Posterior vena cava (tissue), 2 donors: ENCODE results near the gene RRP8. TPM values are rescaled to one million over a fixed set of nuclear protein-coding genes. Genes with fewer than 3 reads are reported as not detected.

Experiments
- DNase-seq: peaks from one replicate; pipeline ENCODE4 v3.0.0-alpha.2; 2020; ENCODE audit warnings: low spot score
- intact Hi-C, 2 donors: fragments of 100-400 bp; cut with DNase I; formaldehyde crosslinking; loops; one replicate each; pipeline versions ENCODE4 v1.14.1 to v1.14.2; 2022 to 2023
- total RNA-seq, 2 donors: library from RNA; stranded (reverse); fragmentation: NEBNext Ultra II Directional; extraction: Animal tissue kit (Norgen Biotek cat#: 25700); gene quantifications; one replicate each; pipeline ENCODE4 v1.2.1, GENCODE V29; 2021
- donor health status: DM: yes; HTN: yes; CAD: no.
- donor health status: DM: yes; HTN: yes; CAD: no.

Gene RRP8
- total RNA-seq, 2 donors from 2014 or later: 16.6 to 17.6 TPM

DNA sequence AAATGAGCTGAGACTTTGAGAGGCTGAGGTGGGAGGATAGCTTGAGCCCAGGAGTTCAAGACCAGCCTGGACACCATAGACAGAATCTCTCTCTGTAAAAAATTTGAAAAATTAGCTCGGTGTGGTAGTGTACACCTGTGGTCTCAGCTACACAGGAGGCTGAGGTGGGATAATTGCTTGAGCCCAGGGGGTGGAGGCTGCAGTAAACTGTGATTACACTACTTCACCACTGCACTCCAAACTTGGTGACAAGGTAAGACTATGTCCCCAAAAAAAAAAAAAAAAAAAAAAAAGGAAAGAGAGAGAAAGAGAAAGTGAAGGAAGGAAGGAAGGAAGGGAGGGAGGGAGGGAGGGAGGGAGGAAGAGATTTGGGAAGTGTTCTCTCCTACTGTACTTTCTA, 25.3 kb downstream of the RRP8 start:
- DNase-seq: no peak
- intact Hi-C loops: no loop called here

DNA sequence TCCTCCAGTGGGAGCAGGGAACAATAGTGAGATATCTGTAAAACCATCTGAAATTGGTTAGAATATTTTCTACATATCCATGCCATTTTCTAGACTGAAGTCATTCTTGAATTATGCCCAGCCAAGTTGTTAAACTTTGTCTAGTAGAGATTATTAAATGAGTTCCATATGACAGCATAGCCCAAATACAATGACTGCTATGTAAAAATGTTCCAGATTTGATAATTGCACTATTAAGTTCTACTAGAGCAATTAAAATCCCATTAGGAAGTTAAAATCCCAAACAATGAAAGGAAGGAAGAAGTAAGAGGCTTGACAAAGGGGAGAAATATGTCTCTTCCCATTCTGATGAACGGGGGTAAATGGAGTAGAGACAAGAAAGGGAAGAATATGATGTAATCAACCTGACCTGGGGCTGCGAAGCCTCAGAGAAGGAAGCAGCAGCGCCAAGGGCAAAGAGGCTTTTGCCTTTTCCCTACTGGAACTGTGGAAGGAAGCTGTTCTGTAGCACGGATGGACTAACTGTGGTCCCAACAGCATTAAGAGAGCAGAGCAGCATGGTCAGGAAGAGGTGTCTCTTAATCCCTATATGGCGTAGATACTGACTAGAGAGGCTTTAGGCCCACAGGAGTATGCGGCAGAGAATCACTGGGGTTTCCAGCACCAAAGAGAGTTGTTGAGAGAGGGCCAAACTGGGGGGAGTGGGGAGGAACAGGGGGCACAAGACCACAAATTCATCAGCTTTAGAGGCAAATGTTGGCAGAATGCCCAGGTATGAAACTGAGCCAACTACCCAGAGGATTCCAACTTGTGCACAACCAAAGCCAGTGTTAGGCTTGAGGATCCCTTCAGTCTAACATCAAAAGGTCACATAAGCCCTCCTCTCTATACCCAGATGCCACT, 26.7 kb downstream of the RRP8 start:
- DNase-seq: no peak

GRCh38 chr11:6574816-6575715, 28.4 kb downstream of the RRP8 start:
- DNase-seq: no peak
- intact Hi-C loops: loop anchor here in 1 of 2 donors (5.0 kb wide), 1 partner anchor 38 kb away; no protein-coding TSS in a partner anchor

More for the DNA sequence above, 26.7 kb downstream of the RRP8 start:
- intact Hi-C loops: no loop called here

- DNase-seq: no peak
- intact Hi-C loops: loop anchor here in 1 of 2 donors (5.0 kb wide), 1 partner anchor 35 kb away; no protein-coding TSS in a partner anchor
Measured at GRCh38 chr11:6572215-6572614, 31.2 kb downstream of the RRP8 start.

- intact Hi-C loops: loop anchor here in 1 of 2 donors (5.0 kb wide), 1 partner anchor 34 kb away; no protein-coding TSS in a partner anchor
- no peak for DNase-seq
Measured at GRCh38 chr11:6571434-6572008, 31.9 kb downstream of the RRP8 start.

DNA sequence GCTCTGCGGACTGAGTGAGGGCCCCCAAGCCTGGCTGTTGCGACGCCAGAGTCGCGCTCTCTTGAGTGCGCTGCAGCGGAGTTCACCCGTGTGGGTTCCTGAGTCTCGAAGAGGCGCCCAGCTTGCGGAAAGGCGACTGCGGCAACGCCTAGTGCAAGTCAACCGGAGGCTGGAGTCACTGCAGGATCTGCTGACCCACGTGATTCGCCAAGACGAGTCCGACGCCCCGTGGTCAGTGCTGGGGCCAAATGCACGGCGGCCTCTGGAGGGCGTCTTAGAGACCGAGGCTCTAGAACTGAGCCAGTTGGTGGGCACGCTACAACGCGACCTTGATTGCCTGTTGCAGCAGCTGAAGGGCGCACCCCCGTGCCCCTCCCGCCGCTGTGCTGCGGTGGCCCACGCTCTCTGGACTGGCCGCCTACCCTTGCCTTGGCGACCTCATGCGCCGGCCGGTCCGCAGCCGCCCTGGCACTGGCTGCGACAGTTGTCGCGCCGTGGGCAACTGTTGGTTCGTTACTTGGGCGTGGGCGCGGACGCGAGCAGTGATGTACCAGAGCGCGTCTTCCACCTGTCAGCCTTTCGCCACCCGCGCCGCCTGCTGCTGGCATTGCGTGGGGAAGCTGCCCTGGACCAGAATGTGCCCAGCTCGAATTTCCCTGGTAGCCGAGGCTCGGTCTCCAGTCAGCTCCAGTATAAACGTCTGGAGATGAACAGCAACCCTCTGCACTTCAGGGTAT, 32.6 kb downstream of the RRP8 start:
- no peak for DNase-seq
- intact Hi-C loops: loop anchor here in 1 of 2 donors (5.0 kb wide), 1 partner anchor 34 kb away; no protein-coding TSS in a partner anchor

DNA sequence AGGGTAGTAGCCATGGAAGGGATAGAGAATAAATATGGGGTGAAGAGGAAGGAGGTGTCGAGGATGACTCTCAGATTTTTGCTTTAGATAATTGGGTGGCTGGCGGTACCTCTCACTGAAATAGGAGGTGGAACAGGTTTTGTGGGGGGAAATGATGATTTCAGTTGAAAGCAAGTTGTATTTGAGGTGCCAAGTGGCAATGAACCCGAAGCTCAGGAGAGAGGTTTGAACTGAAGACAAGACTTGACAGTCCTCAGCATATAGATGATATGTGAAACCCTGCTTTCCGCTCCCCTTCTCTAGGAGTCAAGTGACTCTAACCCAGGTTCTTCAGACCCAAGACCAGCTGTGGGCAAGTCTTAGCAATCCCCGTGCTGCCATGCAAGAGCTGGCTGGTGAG, 33.7 kb downstream of the RRP8 start:
- no peak for DNase-seq

GRCh38 chr11:6568191-6568918, 35.1 kb downstream of the RRP8 start:
- peak; percentile 76 for DNase-seq

More for the DNA sequence above, 33.7 kb downstream of the RRP8 start:
- intact Hi-C loops: loop anchor here in 1 of 2 donors (5.0 kb wide), 1 partner anchor 32 kb away; no protein-coding TSS in a partner anchor

DNA sequence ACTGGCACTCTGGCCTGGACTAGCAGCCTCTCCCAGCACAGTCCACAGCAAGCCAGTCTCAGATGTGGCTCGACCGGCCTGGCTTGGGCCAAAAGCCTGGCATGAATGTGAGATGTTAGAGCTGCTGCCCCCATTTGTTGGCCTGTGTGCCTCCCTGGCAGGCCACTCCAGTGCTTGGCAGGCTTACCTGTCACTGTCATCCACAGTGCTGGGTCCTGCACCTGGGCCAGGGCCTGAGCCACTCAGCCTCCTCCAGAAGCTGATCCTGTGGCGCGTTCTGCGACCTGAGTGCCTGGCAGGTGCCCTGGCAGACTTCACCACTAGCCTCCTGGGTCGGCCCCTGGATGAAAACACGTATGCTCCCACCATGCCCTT, 36.1 kb downstream of the RRP8 start:
- intact Hi-C loops: no loop called here
- DNase-seq: peak; percentile 75

More at GRCh38 chr11:6568191-6568918, 35.1 kb downstream of the RRP8 start:
- intact Hi-C loops: no loop called here

DNA sequence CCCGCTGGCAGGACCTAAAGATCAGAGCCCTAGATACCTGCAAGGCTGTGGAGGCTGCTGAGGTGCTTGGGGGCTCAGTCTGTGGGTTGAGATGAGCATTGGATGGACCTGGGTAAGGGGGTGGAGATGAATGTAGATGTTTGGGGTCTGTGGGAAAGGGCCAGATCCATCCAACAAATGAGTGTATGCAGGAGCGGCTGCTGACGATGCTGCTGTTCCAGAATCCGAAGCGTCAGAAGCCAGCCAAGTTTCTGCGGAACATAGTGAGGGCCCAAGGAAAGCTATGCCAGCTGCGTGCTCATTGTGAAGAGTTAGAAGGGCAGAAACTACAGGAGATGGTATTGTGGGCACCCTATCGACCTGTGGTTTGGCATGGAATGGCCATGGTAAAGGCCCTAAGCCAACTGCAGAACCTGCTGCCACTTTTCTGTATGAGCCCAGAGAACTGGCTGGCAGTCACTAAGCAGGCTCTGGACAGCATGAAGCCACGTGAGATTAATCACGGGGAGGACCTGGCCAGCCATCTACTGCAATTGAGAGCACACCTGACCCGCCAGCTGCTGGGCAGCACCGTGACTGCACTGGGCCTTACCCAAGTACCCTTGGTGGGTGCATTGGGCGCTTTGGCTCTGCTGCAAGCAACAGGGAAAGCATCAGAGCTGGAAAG, 36.6 kb downstream of the RRP8 start:
- no peak for DNase-seq
- intact Hi-C loops: no loop called here

GRCh38 chr11:6565988-6566703, 37.3 kb downstream of the RRP8 start:
- intact Hi-C loops: no loop called here
- DNase-seq: no peak

DNA sequence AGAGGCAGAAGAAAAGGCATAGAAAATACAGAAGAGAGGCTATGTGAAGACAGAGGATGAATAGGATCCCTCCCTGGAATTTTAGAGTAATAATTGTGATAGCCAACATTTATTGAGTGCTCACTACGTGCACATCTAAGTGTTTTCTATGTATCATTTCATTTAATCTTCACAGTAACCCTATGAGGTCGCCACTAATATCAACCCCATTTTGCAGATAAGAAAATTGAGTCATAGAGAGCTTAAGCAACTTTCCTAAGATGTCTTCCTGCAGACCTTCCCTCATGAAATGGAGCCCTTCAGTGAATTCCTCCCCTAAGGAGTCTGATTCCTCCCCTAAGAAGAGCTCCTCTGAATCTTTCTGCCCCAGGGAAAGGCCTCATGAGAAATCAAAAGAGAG, 38.1 kb downstream of the RRP8 start:
- no peak for DNase-seq
- intact Hi-C loops: no loop called here

GRCh38 chr11:6563667-6564066, 39.7 kb downstream of the RRP8 start:
- peak; percentile 75 for DNase-seq

GRCh38 chr11:6563121-6563619, 40.2 kb downstream of the RRP8 start:
- peak; percentile 36 for DNase-seq
- intact Hi-C loops: no loop called here

More at GRCh38 chr11:6563667-6564066, 39.7 kb downstream of the RRP8 start:
- intact Hi-C loops: no loop called here

- no peak for DNase-seq
- intact Hi-C loops: no loop called here
Measured at GRCh38 chr11:6561288-6561687, 42.1 kb downstream of the RRP8 start.

DNA sequence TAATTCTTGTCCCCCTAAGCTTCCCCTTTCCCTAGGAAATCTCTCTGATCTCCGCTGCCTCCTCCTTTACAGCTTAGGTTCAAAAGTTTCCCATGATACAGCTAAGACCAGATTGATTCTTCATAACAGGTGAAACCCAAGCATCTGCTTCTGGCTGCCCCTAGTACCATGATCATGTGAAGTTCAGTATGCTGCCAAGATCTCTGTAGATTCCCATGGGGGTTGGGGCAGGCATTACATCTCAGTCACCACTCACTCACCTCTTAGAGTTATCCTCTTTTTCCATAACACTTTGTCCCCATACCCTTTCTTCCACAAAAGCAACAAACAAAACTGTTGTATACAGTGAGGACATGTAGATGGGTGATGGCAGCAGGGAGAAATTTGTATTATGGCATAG, 44.0 kb downstream of the RRP8 start:
- intact Hi-C loops: no loop called here
- DNase-seq: no peak
